Activated naive CD4-positive, alpha-beta T cell treated with anti-CD3 and anti-CD28 coated beads, Interleukin-2, amount 50 U/mL, for 16 hours (primary cell): Measurements from ENCODE around the gene ZFP3.
"Not testable (repeated sequence)": the region's sequence is repeated elsewhere in the genome, so short reads cannot be mapped to it uniquely, and the experiment has no call there.

Source experiments
- DNase-seq: peaks from one replicate; pipeline ENCODE4 v3.0.0-alpha.2; 2020

The ZFP3 gene

DNA sequence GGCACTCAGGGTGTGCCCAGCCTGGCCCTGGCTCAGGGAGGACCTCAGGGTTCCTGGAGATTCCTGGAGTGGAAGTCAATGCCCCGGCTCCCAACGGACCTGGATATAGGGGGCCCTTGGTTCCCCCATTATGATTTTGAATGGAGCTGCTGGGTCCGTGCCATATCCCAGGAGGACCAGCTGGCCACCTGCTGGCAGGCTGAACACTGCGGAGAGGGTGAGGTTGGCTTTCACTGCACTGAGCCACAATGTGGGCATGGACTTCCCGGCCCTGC is 61.1 kb downstream of the ZFP3 start:
- no peak for DNase-seq

DNA sequence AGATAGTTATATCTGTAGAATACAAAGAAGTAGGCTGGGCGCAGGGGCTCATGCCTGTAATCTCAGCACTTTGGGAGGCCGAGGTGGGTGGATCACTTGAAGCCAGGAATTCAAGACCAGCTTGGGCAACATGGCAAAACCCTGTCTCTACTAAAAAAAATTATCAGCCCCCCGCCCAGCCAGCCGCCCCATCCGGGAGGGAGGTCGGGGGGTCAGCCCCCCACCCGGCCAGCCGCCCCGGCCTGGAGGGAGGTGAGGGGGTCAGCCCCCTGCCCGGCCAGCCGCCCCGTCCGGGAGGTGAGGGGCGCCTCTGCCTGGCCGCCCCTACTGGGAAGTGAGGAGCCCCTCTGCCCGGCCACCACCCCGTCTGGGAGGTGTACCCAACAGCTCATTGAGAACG is 64.6 kb downstream of the ZFP3 start:
- not testable (repeated sequence) for DNase-seq
